Measurements from ENCODE around the gene BPIFB3. TPM values are rescaled to one million over a fixed set of nuclear protein-coding genes. Genes with fewer than 3 reads are reported as not detected.
A peak's percentile ranks its signal among the peaks of the same experiment; 100 is the strongest.

Gene BPIFB3
- total and polyA plus RNA-seq, 2 of the 13 experiments (the other 11 are each of a cell fraction or from before 2014, with no cell fraction given): 0.09 TPM; not detected in 1

DNA sequence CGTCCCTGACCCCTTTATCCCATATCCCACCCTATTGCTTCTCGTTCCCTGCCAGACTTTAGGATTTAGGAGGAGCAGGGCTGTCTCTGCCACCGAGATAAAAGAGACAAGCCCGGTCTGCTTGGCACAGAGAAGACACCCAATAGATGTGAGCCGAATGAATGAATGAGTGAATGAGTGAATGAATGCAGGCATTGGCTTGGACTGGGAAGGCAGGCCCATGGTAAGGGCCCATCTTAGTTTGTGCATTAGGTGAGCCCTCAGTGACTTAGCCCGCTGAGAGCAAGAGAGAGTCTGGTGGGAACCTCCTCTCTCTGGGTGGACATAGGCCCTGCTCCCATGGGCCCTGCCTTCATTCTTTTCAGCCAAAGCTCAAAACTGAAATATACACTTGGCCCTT lies 23.1 kb upstream of the BPIFB3 start:
- no peak overlapping the region for H3K9ac ChIP-seq (ENCODE audit: insufficient read depth, low read depth, low read length)
- no peak for ATAC-seq
- ChIA-PET POLR2A (interaction anchor here (1.9 kb wide), 1 partner anchor 12 kb away, joined by 6 read pairs; no protein-coding TSS in a partner anchor), CTCF (ENCODE audit: low intra/inter-chr PET ratio, low total read pairs) (no interaction called here)
- peaks cover 1 to 23% of the 10 kb centered on the region in 2 experiments; a peak in 3 of 5 replicates for H3K27me3 ChIP-seq (ENCODE audit: control insufficient read depth in 1 of 2, insufficient read depth in 2 of 2, low read length in 2 of 2)
- in situ Hi-C loops (cut with HindIII; ENCODE audit: extremely low pct_ligation_motif_present, low pct_unique_long_range_greater_than_20kb) (no loop called here), intact Hi-C loops (cut with micrococcal nuclease; ENCODE audit: unreplicated experiment) (no loop called here)
- H3K79me2 ChIP-seq (ENCODE audit: insufficient read depth, low read length): no peaks in the 10 kb centered on the region
- TF ChIP-seq HNF4A (CRISPR knock-in tag; IDR thresholded peaks at IDR 0.05) (no peak), ZNF24 (IDR thresholded peaks at IDR 0.05) (peak; percentile 92), ZNF7 (CRISPR knock-in tag; IDR thresholded peaks at IDR 0.05) (no peak), FOXP4 (CRISPR knock-in tag; IDR thresholded peaks at IDR 0.05) (no peak), POLR2A (IDR thresholded peaks at IDR 0.05; ENCODE audit: insufficient read depth in 1 of 2, low read depth in 2 of 2, low read length in 2 of 2) (peak in 1 of 2 experiments; percentile 14; a peak in 1 of 4 replicates), KDM3A (CRISPR knock-in tag; IDR thresholded peaks at IDR 0.05; ENCODE audit: low read depth) (no peak)
- TF ChIP-seq, protein P1, sequence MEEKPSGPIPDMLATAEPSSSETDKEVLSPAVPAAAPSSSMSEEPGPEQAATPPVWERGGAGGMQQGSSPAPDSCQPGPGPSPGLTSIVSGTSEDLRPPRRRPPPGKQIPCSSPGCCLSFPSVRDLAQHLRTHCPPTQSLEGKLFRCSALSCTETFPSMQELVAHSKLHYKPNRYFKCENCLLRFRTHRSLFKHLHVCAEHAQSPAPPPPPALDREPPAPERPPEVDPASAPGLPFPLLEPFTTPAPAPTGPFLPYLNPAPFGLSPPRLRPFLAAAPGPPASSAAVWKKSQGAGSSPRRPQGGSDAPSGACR (CRISPR knock-in tag; IDR thresholded peaks at IDR 0.05): no peak
- H3K4me3 ChIP-seq (replicated peaks in 1 of 3; ENCODE audit: insufficient read depth in 1 of 3, low read depth in 2 of 3, low read length in 3 of 3): no peak overlapping the region
- FAIRE-seq: no peak
- peaks cover 30% of the 10 kb centered on the region for H3K4me1 ChIP-seq (ENCODE audit: insufficient read depth, low read length)
- H3K9me3 ChIP-seq (ENCODE audit: low read length): no peaks in the 10 kb centered on the region
- BruUV-seq (replicated peaks): no TSS peak
- H3K27ac ChIP-seq (ENCODE audit: extremely low read length, insufficient read depth, low read length): no peak overlapping the region
- H2AFZ ChIP-seq (ENCODE audit: low read length): no peak overlapping the region
- no peak overlapping the region for H3K4me2 ChIP-seq (ENCODE audit: low read depth, low read length)
- 23% methylated on average over 6 of the region's 6 CpGs for WGBS (ENCODE audit: low lambda C conversion rate)
- H3K36me3 ChIP-seq (replicated peaks in 1 of 2; ENCODE audit: control insufficient read depth in 1 of 2, insufficient read depth in 2 of 2, low read length in 2 of 2): no peaks in the 10 kb centered on the region
- H4K20me1 ChIP-seq (ENCODE audit: insufficient read depth, low read length): no peaks in the 10 kb centered on the region
- DNase-seq (ENCODE audit: low spot score): no peak
